HEK293 (cell line): Measurements from ENCODE around the gene CHCHD6.

ENCODE experiments used
- ATF2 ChIP-seq: fragments of 450-650 bp; formaldehyde crosslinking; IDR thresholded peaks from 2 replicates; pipeline ENCODE4 v1.5.1; 2016; ENCODE audit warnings: missing biosample characterization, missing genetic modification characterization, low read depth
- YY2 ChIP-seq: fragments of 450-650 bp; formaldehyde crosslinking; IDR thresholded peaks from 2 replicates; pipeline ENCODE4 v1.5.1; 2016; ENCODE audit warnings: missing biosample characterization, missing genetic modification characterization
- ZBTB49 ChIP-seq: fragments of 450-650 bp; formaldehyde crosslinking; IDR thresholded peaks from 2 replicates; pipeline ENCODE4 v1.5.1; 2016; ENCODE audit warnings: missing biosample characterization, missing genetic modification characterization, low read depth
- ZNF146 ChIP-seq: fragments of 450-650 bp; formaldehyde crosslinking; IDR thresholded peaks from 2 replicates; pipeline ENCODE4 v1.5.1; 2016; ENCODE audit warnings: missing biosample characterization, missing genetic modification characterization
- ZNF514 ChIP-seq: fragments of 450-650 bp; formaldehyde crosslinking; IDR thresholded peaks from 2 replicates; pipeline ENCODE4 v1.5.1; 2016; ENCODE audit warnings: missing biosample characterization, missing genetic modification characterization
- ZNF530 ChIP-seq: fragments of 450-650 bp; formaldehyde crosslinking; IDR thresholded peaks from 2 replicates; pipeline ENCODE4 v1.5.1; 2016; ENCODE audit warnings: low read depth, missing biosample characterization, missing genetic modification characterization
- ZNF704 ChIP-seq: fragments of 450-650 bp; formaldehyde crosslinking; IDR thresholded peaks from 2 replicates; pipeline ENCODE4 v1.5.1; 2016; ENCODE audit warnings: missing biosample characterization, missing genetic modification characterization
- TF ChIP-seq, protein P1 (sequence below): fragments of 450-650 bp; formaldehyde crosslinking; IDR thresholded peaks from 2 replicates; pipeline ENCODE4 v1.5.1; 2016; ENCODE audit warnings: missing biosample characterization, missing genetic modification characterization

DNA sequence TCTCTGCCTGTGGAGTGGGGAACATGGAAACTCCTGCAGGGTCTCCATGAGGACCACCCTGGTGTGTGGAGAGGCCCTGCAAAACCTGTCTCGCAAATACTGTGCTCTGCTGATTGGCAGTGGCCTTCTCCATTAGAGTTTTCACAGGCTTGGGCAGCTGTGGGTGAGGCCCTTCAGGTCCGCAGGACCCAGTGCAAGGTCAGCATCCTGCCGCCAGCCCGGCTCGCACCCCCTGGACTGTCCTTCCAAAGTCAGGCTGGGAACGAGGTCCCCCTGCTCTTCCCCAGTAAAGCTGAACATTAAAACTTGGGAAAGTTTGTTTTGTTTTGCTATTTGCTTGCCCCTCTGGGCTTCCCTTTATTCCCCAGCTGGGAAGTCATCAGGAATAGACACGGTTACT lies 193.9 kb downstream of the CHCHD6 start:
- TF ChIP-seq, protein P1, sequence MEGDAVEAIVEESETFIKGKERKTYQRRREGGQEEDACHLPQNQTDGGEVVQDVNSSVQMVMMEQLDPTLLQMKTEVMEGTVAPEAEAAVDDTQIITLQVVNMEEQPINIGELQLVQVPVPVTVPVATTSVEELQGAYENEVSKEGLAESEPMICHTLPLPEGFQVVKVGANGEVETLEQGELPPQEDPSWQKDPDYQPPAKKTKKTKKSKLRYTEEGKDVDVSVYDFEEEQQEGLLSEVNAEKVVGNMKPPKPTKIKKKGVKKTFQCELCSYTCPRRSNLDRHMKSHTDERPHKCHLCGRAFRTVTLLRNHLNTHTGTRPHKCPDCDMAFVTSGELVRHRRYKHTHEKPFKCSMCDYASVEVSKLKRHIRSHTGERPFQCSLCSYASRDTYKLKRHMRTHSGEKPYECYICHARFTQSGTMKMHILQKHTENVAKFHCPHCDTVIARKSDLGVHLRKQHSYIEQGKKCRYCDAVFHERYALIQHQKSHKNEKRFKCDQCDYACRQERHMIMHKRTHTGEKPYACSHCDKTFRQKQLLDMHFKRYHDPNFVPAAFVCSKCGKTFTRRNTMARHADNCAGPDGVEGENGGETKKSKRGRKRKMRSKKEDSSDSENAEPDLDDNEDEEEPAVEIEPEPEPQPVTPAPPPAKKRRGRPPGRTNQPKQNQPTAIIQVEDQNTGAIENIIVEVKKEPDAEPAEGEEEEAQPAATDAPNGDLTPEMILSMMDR (tag by site-specific recombination), result no peak
- no peak for TF ChIP-seq ZBTB49
- TF ChIP-seq ZNF514 (tag by site-specific recombination), result no peak
- TF ChIP-seq ATF2 (tag by site-specific recombination), result no peak
- TF ChIP-seq YY2 (tag by site-specific recombination), result no peak
- TF ChIP-seq ZNF146 (tag by site-specific recombination), result no peak
- no peak for TF ChIP-seq ZNF530
- TF ChIP-seq ZNF704, result no peak
